Erythroblast (primary cell): Measurements from ENCODE around the gene FPGS.

Experiments
- DNase-seq, 2 experiments: peaks; one replicate each; lab custom pipeline; 2025; lab: John Stamatoyannopoulos, UW
- GATA1 ChIP-seq: IDR thresholded peaks from 2 replicates; pipeline ENCODE4 v1.6.1; 2011; ENCODE audit warnings: low read depth, mild to moderate bottlenecking, control low read depth, low read length, moderate library complexity
- POLR2A ChIP-seq: IDR thresholded peaks from 2 replicates; pipeline ENCODE4 v1.6.1; 2011; ENCODE audit warnings: mild to moderate bottlenecking, low read length

The FPGS gene

GRCh38 chr9:127853312-127854183 lies 50.9 kb downstream of the FPGS start:
- DNase-seq: peak; percentile 46 to 48
- peak; percentile 31 for TF ChIP-seq POLR2A
- no peak for TF ChIP-seq GATA1

DNA sequence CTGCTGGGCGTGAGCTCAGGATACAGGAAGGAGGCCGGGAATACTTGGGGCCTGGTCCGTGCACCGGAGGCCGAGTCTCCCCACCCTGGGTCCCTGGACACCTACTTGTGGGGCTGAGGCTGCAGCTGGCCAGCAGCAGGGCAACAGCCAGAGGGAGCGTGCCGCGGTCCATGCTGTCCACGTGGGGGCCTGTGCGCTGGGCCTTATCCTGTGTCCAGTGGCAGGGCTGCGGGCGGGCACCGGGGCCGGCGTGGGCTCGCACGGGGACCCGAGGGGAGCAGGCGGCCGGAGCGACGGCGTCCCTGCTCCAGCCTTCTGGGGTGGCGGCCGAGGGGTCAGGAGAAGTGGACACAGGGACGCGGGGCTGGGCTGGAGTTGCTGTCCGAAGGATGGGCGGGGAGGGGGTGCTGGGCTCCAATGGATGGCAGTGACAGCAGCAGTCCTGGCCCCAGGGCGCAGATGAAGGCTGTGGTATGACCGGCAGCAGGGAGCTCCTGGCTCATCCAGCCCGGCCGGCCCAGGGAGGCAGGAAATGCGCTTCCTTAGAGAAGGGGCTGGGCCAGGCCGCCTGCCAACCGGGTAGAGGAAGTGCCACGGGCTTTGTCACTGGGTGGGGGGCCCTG lies 51.6 kb downstream of the FPGS start, which contains the start of gene ENG:
Gene ENG (minus strand): TSS at position 475 of the 623 bp plus-strand sequence. CDS start 303 bp downstream, at position 172.
- peak; percentile 48 to 58 for DNase-seq
- TF ChIP-seq GATA1: no peak
- TF ChIP-seq POLR2A: peak; percentile 25

- no peak for DNase-seq
- TF ChIP-seq GATA1: no peak
- TF ChIP-seq POLR2A: no peak
Observed at GRCh38 chr9:127854960-127855359, 52.3 kb downstream of the FPGS start.

- no peak for DNase-seq
- TF ChIP-seq POLR2A (no peak), GATA1 (no peak)
Observed at GRCh38 chr9:127855522-127855921, 52.8 kb downstream of the FPGS start.

- TF ChIP-seq GATA1: no peak
- no peak for TF ChIP-seq POLR2A
- peak in 1 of 2 experiments; percentile 46 for DNase-seq
Observed at GRCh38 chr9:127856094-127856728, 53.5 kb downstream of the FPGS start.

GRCh38 chr9:127856729-127857116 lies 54.0 kb downstream of the FPGS start:
- no peak for TF ChIP-seq GATA1
- TF ChIP-seq POLR2A: peak; percentile 41

GRCh38 chr9:127857278-127857677 lies 54.6 kb downstream of the FPGS start:
- TF ChIP-seq GATA1 (no peak), POLR2A (no peak)
- no peak for DNase-seq

More at GRCh38 chr9:127856729-127857116, 54.0 kb downstream of the FPGS start:
- DNase-seq: peak; percentile 66 to 70

- TF ChIP-seq POLR2A: no peak
- TF ChIP-seq GATA1: no peak
- peak; percentile 46 to 54 for DNase-seq
Observed at GRCh38 chr9:127858041-127858512, 55.4 kb downstream of the FPGS start.

GRCh38 chr9:127860260-127860659 lies 57.6 kb downstream of the FPGS start:
- no peak for DNase-seq
- TF ChIP-seq POLR2A (no peak), GATA1 (no peak)

GRCh38 chr9:127860779-127861178 lies 58.1 kb downstream of the FPGS start:
- DNase-seq: no peak
- TF ChIP-seq GATA1: no peak
- TF ChIP-seq POLR2A: no peak

- peak; percentile 41 for TF ChIP-seq GATA1
- peak; percentile 19 for TF ChIP-seq POLR2A
- DNase-seq: peak; percentile 67 to 79
Observed at GRCh38 chr9:127862075-127863011, 59.7 kb downstream of the FPGS start.

- DNase-seq: no peak
- no peak for TF ChIP-seq GATA1
- TF ChIP-seq POLR2A: no peak
Observed at GRCh38 chr9:127863191-127863621, 60.5 kb downstream of the FPGS start.
